Activated CD4-positive, alpha-beta T cell treated with anti-CD3 and anti-CD28 coated beads, Interleukin-2, amount 10 ng/mL, durations not matched to agents 24 days and 14 days (primary cell): ENCODE results near the gene DBP. TPM values are rescaled to one million over a fixed set of nuclear protein-coding genes. Genes with fewer than 3 reads are reported as not detected.
A peak's percentile ranks its signal among the peaks of the same experiment; 100 is the strongest.

Source experiments
- DNase-seq: peaks from one replicate; pipeline ENCODE4 v3.0.0; 2022
- H3K27ac Mint-ChIP-seq: one replicate; pipeline ENCODE4 v1.8.0; 2022; ENCODE audit warnings: mild to moderate bottlenecking, mixed read lengths
- H3K27me3 Mint-ChIP-seq: one replicate; pipeline ENCODE4 v1.8.0; 2022; ENCODE audit warnings: mixed read lengths
- H3K36me3 Mint-ChIP-seq: one replicate; pipeline ENCODE4 v1.8.0; 2022; ENCODE audit warnings: low read depth, mild to moderate bottlenecking, mixed read lengths
- H3K4me1 Mint-ChIP-seq: one replicate; pipeline ENCODE4 v1.8.0; 2021; ENCODE audit warnings: mixed read lengths
- H3K4me3 Mint-ChIP-seq: one replicate; pipeline ENCODE4 v1.8.0; 2022; ENCODE audit warnings: mild to moderate bottlenecking, moderate library complexity, mixed read lengths
- H3K9me3 Mint-ChIP-seq: one replicate; pipeline ENCODE4 v1.8.0; 2021; ENCODE audit warnings: mixed read lengths
- intact Hi-C: fragments of 100-400 bp; cut with micrococcal nuclease; formaldehyde crosslinking; loops from one replicate; pipeline ENCODE4 v1.15.1; 2023
- total RNA-seq: library from RNA; stranded (reverse); gene quantifications from 2 replicates; pipeline ENCODE4 v1.2.3, GENCODE V29; 2022

Gene DBP
- total RNA-seq, 1 donor from 2014 or later: 11.2 TPM

DNA sequence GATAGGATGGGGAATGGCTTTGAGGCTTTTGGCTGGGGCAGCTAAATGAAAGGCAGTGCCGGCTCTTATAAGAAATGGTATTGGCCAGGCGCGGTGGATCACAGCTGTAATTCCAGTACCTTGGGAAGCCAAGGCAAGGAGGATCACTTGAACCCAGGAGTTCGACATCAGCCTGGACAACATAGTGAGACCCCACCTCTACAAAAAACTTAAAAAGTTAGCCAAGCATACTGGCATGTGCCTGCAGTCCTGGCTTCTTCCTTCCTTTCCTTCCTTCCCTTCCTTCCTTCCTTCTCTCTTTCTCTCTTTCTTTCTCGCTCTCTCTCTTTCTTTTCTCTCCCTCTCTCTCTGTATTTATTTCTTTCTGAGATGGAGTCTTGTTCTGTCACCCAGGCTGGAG lies 5.7 kb upstream of the DBP start:
- H3K4me1 Mint-ChIP-seq: peaks cover 38% of the 10 kb centered on the region
- no peaks in the 10 kb centered on the region for H3K9me3 Mint-ChIP-seq
- no peak overlapping the region for H3K4me3 Mint-ChIP-seq
- intact Hi-C loops: no loop called here
- peaks cover 2% of the 10 kb centered on the region for H3K36me3 Mint-ChIP-seq
- peaks cover 2% of the 10 kb centered on the region for H3K27me3 Mint-ChIP-seq
- H3K27ac Mint-ChIP-seq: no peak overlapping the region
- no peak for DNase-seq

DNA sequence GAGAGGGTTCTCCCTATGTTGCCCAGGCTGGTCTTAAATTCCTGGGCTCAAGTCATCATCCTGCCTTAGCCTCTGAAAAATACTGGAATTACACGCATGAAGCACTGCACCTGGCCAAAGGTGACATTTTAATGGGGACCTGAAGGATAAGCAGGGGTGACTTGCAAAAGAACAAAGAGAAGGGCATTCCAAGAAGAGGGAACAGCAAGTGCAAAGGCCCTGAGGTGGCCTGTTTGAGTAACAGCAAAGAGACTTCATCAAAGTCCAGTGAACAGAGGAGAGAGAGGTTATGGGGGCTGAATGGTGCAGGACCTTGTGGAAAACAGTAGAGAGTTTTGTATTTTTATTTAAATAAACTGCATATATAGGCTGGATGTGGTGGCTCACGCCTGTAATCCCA lies 4.7 kb upstream of the DBP start:
- intact Hi-C loops: no loop called here
- Mint-ChIP-seq H3K27ac (no peak overlapping the region), H3K4me1 (peaks cover 40% of the 10 kb centered on the region), H3K9me3 (no peaks in the 10 kb centered on the region), H3K27me3 (peaks cover 2% of the 10 kb centered on the region), H3K36me3 (peaks cover 2% of the 10 kb centered on the region), H3K4me3 (no peak overlapping the region)
- no peak for DNase-seq

DNA sequence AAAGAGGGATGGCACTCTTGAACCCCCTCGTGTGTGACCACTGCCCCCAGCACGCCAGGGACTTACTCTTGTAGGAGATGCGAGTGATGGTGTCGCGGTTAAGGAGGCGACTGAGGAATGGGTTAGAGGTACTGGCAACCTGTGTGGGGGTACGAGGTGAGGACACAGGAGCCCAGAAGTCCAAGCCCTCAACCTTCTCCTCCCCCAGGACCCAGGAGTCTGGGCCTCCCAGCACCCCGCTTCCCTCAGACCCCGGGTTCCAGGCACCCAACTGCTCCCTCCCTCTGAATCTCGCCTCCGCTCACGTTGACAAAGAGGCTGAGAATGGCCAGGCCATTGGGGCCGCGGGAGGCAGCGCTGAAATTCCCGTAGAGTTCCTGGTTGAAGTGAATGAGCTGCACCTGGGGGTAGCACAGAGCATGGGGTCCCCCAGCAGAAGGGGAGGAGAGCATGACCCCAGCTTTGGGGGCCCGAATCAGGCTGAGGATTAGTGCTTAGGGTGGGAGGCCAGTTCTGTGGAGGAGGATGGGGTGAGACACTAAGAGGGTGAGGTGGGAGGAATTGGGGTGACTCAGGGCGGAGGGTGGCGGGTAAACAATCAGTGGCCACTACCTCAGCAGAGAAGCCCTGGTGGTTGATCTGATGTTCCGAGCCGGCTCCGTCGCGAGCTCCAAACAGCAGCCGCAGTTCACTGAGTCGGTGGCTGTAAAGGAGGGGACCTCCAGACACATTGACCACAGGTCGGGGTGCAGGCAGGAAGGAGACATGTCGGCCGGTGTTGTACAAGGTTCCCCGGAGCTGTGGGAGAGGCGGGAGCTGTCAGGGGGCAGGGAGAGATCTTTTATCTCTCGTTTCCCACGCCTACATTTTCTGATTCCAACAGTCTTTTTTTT lies 2.5 kb upstream of the DBP start:
- intact Hi-C loops: loop anchor here (5.0 to 10.0 kb wide), 7 partner anchors 307 to 1238 kb away; partner anchors contain the start of genes AKT1S1, ALDH16A1, BCL2L12 and C19orf73

DNA sequence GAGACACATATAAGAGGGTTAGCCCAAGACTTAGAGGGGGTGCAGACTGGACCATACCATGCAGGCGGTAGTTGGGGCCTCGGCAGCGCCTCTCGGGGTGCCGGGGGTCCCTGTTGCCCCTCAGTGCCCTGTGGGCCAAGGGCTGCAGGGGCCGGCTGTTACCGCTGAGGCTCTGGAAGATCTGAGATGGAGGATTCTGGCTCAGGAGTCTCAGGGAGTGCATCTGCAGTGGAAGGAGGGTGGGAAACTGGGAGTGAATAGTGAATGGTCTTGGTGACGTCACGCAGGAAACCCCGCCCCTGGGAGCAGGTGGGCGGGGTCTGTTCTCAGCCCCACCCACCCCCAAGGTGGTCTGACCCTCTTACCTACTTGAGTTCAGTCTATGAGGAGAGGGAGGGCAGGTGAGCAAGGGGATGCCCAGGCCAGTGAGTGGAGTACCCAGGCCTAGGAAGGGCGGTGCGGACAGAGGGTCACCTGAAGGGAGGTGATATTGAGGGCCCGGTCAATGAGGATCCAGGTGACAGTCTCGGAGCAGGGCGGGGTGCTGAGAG lies 1.7 kb upstream of the DBP start:
- H3K9me3 Mint-ChIP-seq: no peaks in the 10 kb centered on the region
- peaks cover 35% of the 10 kb centered on the region for H3K4me1 Mint-ChIP-seq
- H3K4me3 Mint-ChIP-seq: peak overlapping the region; percentile 86
- peaks cover 2% of the 10 kb centered on the region for H3K27me3 Mint-ChIP-seq
- H3K36me3 Mint-ChIP-seq: peaks cover 2% of the 10 kb centered on the region
- peak; percentile 72 for DNase-seq
- intact Hi-C loops: loop anchor here (1.0 to 10.0 kb wide), 8 partner anchors 20 to 1238 kb away; partner anchors contain the start of genes AKT1S1, ALDH16A1, BCL2L12 and C19orf73
- peak overlapping the region; percentile 99 for H3K27ac Mint-ChIP-seq

More for the DNA sequence above, 2.5 kb upstream of the DBP start:
- Mint-ChIP-seq H3K9me3 (no peaks in the 10 kb centered on the region), H3K36me3 (peaks cover 2% of the 10 kb centered on the region), H3K27me3 (peaks cover 2% of the 10 kb centered on the region), H3K4me3 (no peak overlapping the region), H3K4me1 (peaks cover 36% of the 10 kb centered on the region), H3K27ac (peak overlapping the region; percentile 77)
- DNase-seq: peak; percentile 64

DNA sequence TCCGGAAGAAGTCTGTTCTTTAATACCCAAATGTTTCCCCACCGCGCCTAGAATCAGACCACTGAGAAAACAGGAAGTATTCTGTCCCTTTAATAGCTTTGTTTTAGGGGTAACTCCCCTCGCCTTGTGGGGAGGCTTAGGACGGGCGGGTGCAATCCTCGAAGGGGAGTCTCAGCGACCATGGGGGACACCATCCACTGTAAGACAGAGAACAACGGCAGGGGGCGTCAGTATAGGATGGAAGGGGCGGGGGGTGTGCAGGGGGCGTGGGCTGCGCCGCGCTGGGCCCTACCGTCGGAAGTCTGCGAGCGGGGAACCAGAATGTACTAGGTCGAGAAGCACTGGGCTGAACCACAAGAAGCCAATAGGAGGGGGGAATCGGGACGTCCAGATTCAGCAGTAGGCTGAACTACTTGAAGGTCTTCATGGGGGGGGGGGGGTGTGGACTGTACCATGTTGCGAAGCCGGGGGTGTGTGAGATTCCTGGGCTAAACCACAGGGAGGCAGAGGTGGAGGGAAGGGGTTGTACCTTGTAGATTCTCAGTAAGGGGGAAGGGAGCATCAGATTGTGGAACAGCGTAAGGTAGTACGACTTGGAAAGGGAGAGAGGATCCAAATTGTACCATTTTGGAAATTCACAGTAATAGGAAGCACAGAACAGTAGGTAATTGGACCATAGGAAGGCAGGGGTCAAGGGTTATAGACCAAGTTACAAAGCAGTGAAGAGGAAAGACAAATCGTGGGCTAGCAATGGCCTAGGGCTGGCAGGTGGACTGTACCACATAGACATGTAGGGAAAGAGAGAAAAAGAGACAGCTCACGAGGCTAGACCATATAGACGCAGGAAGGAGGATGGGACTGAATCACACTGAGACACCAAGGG lies 1.0 kb upstream of the DBP start:
- DNase-seq: peak; percentile 94
- H3K27me3 Mint-ChIP-seq: peaks cover 2% of the 10 kb centered on the region
- H3K4me3 Mint-ChIP-seq: peak overlapping the region; percentile 86
- peaks cover 35% of the 10 kb centered on the region for H3K4me1 Mint-ChIP-seq
- H3K9me3 Mint-ChIP-seq: no peaks in the 10 kb centered on the region
- peak overlapping the region; percentile 99 for H3K27ac Mint-ChIP-seq
- peaks cover 2% of the 10 kb centered on the region for H3K36me3 Mint-ChIP-seq
- intact Hi-C loops: loop anchor here (1.0 to 10.0 kb wide), 10 partner anchors 8 to 1239 kb away; partner anchors contain the start of genes AKT1S1, ALDH16A1, BCL2L12 and C19orf73

DNA sequence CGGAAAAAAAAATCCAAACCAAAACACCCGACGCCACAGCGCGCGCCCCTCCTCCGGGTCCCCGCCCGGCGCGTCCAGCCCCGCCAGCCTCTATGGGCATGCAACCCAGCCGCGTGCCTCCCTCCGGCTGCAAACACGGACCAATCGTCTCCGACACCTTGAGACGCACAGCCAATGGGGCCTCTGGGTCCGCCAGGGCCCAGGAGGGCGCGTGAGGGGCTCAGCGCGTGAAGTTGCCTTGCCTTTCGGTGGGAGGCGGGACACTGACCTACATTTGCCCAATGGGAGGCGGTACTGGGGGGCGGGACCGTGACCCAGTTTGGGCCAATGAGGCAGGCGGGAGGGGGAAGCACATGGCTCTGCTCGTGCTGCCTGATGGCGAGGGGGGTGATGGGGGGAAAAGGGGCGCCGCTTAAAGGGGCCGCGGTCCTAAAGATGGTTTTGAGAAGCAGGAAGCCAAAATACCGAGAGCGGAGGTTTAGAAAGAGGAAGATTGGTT lies 319 bp upstream of the DBP start:
- H3K27ac Mint-ChIP-seq: peak overlapping the region; percentile 99

DNA sequence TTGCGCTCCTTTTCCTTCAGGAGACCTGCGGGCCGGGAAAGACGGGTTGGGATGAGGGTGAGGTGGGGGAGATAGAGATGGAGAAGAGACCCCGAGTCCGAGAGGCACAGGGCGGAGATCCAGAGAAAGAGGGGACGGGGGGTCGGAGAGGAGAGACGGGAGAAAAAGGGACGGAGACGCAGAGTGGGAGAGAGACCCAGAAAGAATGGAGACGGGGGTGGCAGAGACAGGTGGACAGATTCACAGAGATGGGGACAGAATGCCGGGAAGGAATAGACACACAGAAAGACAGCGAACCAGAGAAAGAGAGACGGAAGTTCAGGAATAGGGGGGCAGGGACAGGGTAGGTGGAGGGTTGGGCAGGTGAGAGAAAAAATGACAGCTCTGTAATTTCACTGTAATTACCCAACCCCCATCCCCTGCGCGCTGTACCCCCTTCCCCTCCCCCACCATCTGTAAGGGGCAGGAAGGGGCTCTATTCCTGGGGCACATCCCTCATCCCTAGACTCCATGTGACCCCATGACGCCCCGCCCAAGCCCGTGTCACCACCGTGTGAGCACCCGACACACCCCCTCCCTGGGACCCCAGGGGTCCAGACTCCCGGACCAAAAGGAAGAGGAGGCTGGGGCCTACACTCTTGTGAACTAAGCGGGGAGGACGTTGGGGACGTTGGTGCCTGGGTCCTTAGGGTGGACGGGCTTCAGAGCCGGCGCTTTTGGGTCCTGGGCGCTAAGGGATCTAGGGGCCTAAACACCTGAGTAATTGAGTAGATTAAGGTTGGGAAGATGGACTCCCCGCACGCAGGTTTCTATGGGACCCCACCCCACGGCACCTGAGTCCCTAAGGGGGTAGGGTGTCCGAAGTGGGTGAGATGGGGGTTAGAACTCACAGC lies 967 bp downstream of the DBP start:
- Mint-ChIP-seq H3K27me3 (no peaks in the 10 kb centered on the region), H3K36me3 (peaks cover 2% of the 10 kb centered on the region), H3K4me1 (peaks cover 35% of the 10 kb centered on the region), H3K27ac (peak overlapping the region; percentile 86), H3K4me3 (peak overlapping the region; percentile 86), H3K9me3 (no peaks in the 10 kb centered on the region)
- intact Hi-C loops: loop anchor here (2.0 to 10.0 kb wide), 8 partner anchors 85 to 1241 kb away; partner anchors contain the start of genes AKT1S1, ALDH16A1, BCL2L12 and C19orf73
- peak; percentile 78 for DNase-seq

More for the DNA sequence above, 319 bp upstream of the DBP start:
- Mint-ChIP-seq H3K4me1 (peaks cover 35% of the 10 kb centered on the region), H3K27me3 (peaks cover 2% of the 10 kb centered on the region), H3K9me3 (no peaks in the 10 kb centered on the region), H3K36me3 (peaks cover 2% of the 10 kb centered on the region), H3K4me3 (peak overlapping the region; percentile 86)
- DNase-seq: peak; percentile 100
- intact Hi-C loops: loop anchor here (1.0 to 10.0 kb wide), 9 partner anchors 9 to 1240 kb away; partner anchors contain the start of genes AKT1S1, ALDH16A1, BCL2L12 and C19orf73

DNA sequence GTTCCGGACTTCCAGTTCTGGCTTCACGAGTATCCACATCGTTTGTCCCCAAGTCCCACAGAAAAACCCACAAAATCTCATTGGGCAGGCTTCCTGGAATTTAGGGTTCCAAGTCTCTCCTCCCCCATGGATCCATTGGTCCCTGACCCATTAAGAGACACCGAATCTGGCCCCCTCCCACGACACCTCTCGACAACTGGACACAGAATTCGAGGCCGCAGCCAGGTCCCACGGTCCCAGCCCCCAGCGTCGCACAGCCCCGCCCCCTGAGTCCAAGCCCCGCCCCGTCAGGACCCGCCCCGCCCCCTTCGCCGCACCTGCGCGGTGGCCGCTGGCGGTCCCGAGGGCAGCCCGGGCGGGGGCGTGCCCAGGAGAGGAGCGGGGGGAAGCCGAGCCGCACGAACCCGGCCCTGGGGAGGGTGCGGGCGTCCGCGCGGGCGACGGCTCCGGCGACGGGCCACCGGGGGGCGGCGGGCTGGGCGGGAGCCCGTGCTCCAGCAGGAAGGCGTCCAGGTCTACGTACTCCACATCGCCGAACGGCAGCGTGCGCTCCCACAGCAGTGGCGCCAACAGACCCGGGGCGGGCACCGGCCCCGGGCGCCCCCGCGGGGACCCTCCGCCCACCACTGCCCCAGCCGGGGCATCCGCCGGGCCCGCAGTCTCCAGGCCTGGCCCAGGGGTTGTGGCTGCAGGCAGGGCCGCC lies 1.8 kb downstream of the DBP start:
- Mint-ChIP-seq H3K27ac (peak overlapping the region; percentile 86), H3K4me1 (peaks cover 37% of the 10 kb centered on the region), H3K36me3 (peaks cover 2% of the 10 kb centered on the region), H3K27me3 (no peaks in the 10 kb centered on the region), H3K9me3 (no peaks in the 10 kb centered on the region), H3K4me3 (peak overlapping the region; percentile 86)
- intact Hi-C loops: loop anchor here (5.0 to 10.0 kb wide), 7 partner anchors 303 to 1242 kb away; partner anchors contain the start of genes AKT1S1, ALDH16A1, BCL2L12 and C19orf73
- DNase-seq: peak; percentile 93

DNA sequence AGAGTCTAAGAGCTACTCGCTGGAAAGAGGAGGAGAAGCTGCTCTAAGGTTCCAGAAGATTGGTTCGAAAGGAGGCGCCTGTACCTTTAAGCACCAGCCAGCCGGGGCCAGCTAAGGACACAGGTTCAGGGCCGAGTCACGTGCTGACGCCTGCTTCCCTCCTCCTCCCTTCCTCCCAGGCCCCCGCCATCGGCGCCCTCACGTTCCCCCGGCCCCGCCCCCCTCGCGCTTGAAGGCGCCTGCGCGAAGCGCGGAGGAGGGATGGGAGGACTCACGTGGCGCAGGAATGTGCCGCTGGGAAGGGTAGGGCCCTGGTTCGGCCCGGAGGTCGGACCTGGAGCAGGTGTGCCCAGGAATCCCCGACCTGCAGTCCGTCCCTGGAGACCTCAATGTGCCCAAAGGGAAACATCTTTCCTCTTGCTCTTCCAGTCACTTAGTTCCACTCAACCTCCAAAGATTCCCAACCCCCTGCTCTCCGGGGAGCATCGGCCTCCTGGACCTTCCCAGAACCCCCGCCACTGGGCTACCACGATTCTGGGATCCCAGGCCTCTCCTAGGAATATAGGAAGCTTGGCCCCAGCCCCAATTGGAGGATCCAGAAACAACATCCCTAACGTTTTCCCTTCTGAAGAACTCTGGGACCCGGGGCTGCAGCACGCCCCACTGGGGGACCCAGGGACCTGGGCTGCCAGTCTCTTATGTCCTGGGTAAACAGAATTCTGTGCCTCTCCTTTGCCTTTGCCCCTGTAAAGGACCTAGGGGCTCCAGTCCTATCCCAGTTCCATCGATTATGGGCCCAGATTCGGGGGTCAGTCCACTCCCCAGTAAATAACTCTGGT lies 2.5 kb downstream of the DBP start:
- peak; percentile 97 for DNase-seq
- Mint-ChIP-seq H3K27ac (peak overlapping the region; percentile 86), H3K4me3 (peak overlapping the region; percentile 84), H3K9me3 (no peaks in the 10 kb centered on the region), H3K36me3 (peaks cover 6% of the 10 kb centered on the region), H3K27me3 (no peaks in the 10 kb centered on the region), H3K4me1 (peaks cover 35% of the 10 kb centered on the region)
- intact Hi-C loops: loop anchor here (1.0 to 10.0 kb wide), 9 partner anchors 10 to 1243 kb away; partner anchors contain the start of genes AKT1S1, ALDH16A1, BCL2L12 and C19orf73

DNA sequence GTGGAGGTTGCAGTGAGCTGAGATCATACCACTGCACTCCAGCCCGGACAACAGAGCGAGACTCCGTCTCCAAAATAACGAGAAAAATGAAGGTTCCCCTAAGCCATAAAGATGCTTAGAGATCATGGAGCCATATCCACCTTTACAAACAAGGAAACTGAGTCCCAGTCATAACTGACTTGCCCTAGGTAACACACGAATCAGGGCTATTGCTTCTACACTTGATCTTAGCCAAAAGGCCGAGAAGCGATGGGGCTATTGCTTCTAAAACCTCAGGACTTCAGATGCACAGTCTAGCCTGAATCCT lies 3.2 kb downstream of the DBP start:
- Mint-ChIP-seq H3K9me3 (no peaks in the 10 kb centered on the region), H3K4me3 (peak overlapping the region; percentile 84), H3K27me3 (no peaks in the 10 kb centered on the region), H3K36me3 (peaks cover 9% of the 10 kb centered on the region), H3K4me1 (peaks cover 32% of the 10 kb centered on the region), H3K27ac (peak overlapping the region; percentile 86)
- intact Hi-C loops: loop anchor here (1.0 to 10.0 kb wide), 4 partner anchors 10 to 1031 kb away; partner anchors contain the start of genes BCL2L12, C19orf73, IRF3 and LIN7B
- DNase-seq: no peak
